K562 (cell line): ENCODE data around the gene PRSS8.
A peak's percentile ranks its signal among the peaks of the same experiment; 100 is the strongest.

Experiments
- CEBPB ChIP-seq: fragments of 450-650 bp; IDR thresholded peaks from 2 replicates; pipeline ENCODE4 v1.6.1; 2016; ENCODE audit warnings: missing genetic modification characterization, missing compliant biosample characterization
- EGR1 ChIP-seq: fragments of 450-650 bp; conservative IDR thresholded peaks from 2 replicates; pipeline ENCODE4 v1.6.1; 2017; ENCODE audit warnings: mild to moderate bottlenecking
- EHMT2 ChIP-seq: fragments of 450-650 bp; IDR thresholded peaks from 2 replicates; pipeline ENCODE4 v1.6.1; 2018; ENCODE audit warnings: antibody characterized with exemption
- HNRNPK ChIP-seq: fragments of 200-400 bp; formaldehyde crosslinking; IDR thresholded peaks from one replicate; pipeline ENCODE4 v1.6.1; 2018; ENCODE audit warnings: mild to moderate bottlenecking, low read depth, low read length; ENCODE audit not compliant: poor library complexity, severe bottlenecking
- MTA1 ChIP-seq: fragments of 450-650 bp; IDR thresholded peaks from 2 replicates; pipeline ENCODE4 v1.6.1; 2017; ENCODE audit warnings: borderline replicate concordance
- POLR2A ChIP-seq: fragments of 450-650 bp; conservative IDR thresholded peaks from 2 replicates; pipeline ENCODE4 v1.6.1; 2016
- TCF7 ChIP-seq: sonication (generic); IDR thresholded peaks from 2 replicates; pipeline ENCODE4 v1.6.1; 2016; ENCODE audit warnings: antibody characterized with exemption, borderline replicate concordance
- TEAD4 ChIP-seq, 2 experiments: sonication (generic) in 1 of 2; formaldehyde crosslinking in 1 of 2; IDR thresholded peaks; 2 replicates each; pipeline versions ENCODE4 v1.6.1 to v1.8.0; 2012 to 2022; ENCODE audit warnings: borderline replicate concordance in 1 of 2, inconsistent platforms in 1 of 2, low read length in 1 of 2, mild to moderate bottlenecking in 1 of 2, missing genetic modification reagents in 1 of 2
- XRCC5 ChIP-seq: fragments of 200-400 bp; formaldehyde crosslinking; IDR thresholded peaks from 2 replicates; pipeline ENCODE4 v1.6.1; 2017; ENCODE audit warnings: low read depth, mild to moderate bottlenecking, low read length
- ZBTB7A ChIP-seq: IDR thresholded peaks from 2 replicates; pipeline ENCODE4 v1.6.1; 2011; ENCODE audit warnings: low read depth, mild to moderate bottlenecking, low read length, moderate library complexity, borderline replicate concordance; ENCODE audit not compliant: control insufficient read depth
- ZFX ChIP-seq: sonication (generic); formaldehyde crosslinking; IDR thresholded peaks from 2 replicates; pipeline ENCODE4 v1.8.0; 2022; ENCODE audit warnings: mild to moderate bottlenecking, missing genetic modification reagents, moderate library complexity
- ZNF23 ChIP-seq: fragments of 250-450 bp; sonication (Bioruptor Pico); IDR thresholded peaks from 2 replicates; pipeline ENCODE4 v1.4.0; 2020; ENCODE audit warnings: mild to moderate bottlenecking
- TF ChIP-seq, protein P1 (sequence below): sonication (generic); formaldehyde crosslinking; IDR thresholded peaks from 2 replicates; pipeline ENCODE4 v1.8.1; 2022; ENCODE audit warnings: missing genetic modification reagents

DNA sequence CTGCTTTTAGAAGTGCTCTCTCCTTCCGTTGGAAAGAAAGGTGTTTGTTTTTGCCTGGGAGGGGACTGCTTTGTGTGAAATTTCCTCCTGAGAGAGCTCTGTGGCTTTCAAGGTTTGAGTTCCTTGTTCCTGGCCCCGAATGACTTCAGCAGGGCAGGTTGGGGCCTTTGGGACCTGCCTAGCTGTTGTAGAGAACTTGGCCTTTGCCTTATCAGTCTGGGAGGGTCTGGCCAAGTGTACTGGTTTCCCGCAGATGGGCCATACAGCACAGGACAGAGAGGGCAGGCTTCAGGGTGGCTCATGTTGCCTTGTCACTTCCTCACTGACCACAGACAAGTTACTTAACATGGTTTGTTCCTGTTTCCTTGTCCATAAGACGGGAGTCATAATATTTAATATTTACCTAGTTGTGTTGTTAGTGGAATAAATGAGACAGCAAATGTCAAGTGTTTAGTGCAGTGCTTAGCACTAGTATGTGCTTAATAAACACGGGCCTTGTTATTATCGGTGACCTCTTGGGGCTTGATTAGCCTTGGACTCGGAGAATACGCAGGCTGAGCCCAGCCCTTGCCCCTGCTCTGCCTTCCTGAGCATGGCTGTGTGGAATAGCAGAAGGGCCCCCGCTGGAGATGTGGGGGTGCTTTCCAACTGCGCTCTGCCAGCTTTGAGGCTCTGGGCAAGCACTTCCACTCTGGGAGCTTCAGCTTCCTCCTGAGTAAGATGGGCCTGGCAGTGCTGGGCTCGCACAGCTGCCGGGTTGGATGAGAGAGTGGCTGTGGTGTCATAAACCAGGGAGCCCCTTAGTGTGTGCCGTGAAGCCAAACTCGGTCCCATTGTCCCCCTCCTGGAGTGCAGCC lies 6.6 kb downstream of the PRSS8 start:
- TF ChIP-seq TEAD4 (IDR thresholded peaks at IDR 0.05; ENCODE audit: low read length) (peak; percentile 62; the same call in 1 of the 2 replicates), TEAD4 (CRISPR knock-in tag; IDR thresholded peaks at IDR 0.05; ENCODE audit: borderline replicate concordance) (no peak), ZBTB7A (peak; percentile 68; the same call in 1 of the 2 replicates), ZFX (CRISPR knock-in tag) (peak; percentile 68), TCF7 (no peak), HNRNPK (no peak), ZNF23 (CRISPR knock-in tag) (no peak), CEBPB (no peak), POLR2A (no peak), EHMT2 (no peak), MTA1 (no peak), XRCC5 (no peak), EGR1 (no peak)
- TF ChIP-seq, protein P1, sequence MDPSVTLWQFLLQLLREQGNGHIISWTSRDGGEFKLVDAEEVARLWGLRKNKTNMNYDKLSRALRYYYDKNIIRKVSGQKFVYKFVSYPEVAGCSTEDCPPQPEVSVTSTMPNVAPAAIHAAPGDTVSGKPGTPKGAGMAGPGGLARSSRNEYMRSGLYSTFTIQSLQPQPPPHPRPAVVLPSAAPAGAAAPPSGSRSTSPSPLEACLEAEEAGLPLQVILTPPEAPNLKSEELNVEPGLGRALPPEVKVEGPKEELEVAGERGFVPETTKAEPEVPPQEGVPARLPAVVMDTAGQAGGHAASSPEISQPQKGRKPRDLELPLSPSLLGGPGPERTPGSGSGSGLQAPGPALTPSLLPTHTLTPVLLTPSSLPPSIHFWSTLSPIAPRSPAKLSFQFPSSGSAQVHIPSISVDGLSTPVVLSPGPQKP: no peak
